ENCODE data around the gene DYNC1I1. TPM values are rescaled to one million over a fixed set of nuclear protein-coding genes. Genes with fewer than 3 reads are reported as not detected.

The DYNC1I1 gene
- 8.6 and 10.3 TPM in 2 replicates for total RNA-seq

GRCh38 chr7:95772298-95772770, at the start of gene DYNC1I1:
DYNC1I1 (plus strand) TSS chr7:95772554; CDS start chr7:95804730, 32,176 bp downstream.

Other genes starting within 250 kb of the DYNC1I1 start
- 80.5 and 142 TPM in 2 replicates for gene PDK4, start 176.0 kb upstream of the DYNC1I1 start, total RNA-seq

All from dermis lymphatic vessel endothelial cell (primary cell).